NCI-H524 treated with DMSO at 0.1 percent for 48 hours (cell line): ENCODE measurements around the gene CAMK1.

ENCODE experiments used
- DNase-seq: peaks from one replicate; lab custom pipeline; 2025; lab: John Stamatoyannopoulos, UW

CAMK1 gene

DNA sequence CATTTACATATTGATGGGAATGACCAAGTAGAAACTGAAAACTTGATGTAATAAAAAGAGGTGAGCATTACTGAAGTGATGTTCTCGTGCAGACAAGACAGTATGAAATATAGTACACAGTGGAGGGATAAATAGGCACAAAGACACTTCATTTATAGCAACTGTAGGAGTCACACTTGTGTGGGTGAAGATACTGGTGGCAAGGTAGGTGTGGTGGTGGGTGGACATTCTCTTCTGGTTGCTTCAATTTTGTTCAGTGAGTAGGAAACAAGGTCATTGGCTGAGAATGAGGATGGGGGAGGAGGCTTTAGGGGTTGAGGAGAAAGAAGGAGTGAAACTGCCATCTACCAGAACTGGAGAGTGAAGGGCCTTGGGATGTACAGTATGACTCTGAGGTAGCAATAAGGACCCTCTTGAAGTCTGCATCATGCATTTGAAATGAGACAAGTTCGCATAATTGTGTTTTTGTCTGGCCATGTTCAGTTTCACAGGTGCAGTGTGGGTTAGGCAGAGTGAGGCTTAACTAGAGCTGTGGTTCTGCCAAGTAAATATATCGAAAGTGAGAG, 59.5 kb downstream of the CAMK1 start:
- no peak for DNase-seq
